ENCODE measurements around the gene SSBP3.

DNA sequence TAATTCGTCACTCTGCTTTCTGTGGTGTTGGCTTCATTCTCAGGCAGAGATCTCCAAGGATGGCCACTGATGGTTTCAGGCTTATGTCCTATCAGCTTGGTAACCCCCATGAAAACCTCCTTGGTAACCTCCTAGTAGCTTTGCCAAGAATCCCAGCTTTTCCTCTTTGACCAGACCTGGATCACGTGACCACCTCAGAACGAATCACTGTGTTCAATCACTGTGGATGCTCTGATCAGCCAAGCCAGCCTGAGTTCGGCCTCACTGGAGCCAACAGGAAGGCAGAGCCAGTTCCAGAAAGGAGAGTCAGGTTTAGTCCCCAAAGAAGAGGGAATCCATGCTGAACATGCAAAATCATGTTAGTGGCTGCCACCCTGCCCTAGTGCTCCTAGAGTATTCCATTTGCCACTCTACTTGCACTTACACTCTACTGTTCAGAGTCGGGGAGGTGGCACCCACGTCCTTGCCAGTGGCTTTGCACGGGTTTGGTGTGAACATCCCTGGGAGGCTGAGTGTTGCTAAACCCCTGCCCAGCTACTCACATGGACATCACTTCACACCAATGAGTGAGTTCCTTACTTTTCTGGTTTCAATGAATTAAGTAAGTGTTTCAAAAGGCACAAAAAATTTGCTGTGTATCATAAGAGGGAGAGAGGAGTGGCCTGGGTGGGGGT lies 33.5 kb upstream of the SSBP3 start:
- TF ChIP-seq EP300 (IDR thresholded peaks at IDR 0.05), result no peak
- no peak for TF ChIP-seq POLR2A (IDR thresholded peaks at IDR 0.05)

Data from tibial nerve (tissue), 3 donors.